Stimulated activated CD8-positive, alpha-beta memory T cell treated with anti-CD3 and anti-CD28 coated beads, Interleukin-7, amount 100 ng/mL, for 4 hours (primary cell): Measurements from ENCODE around the gene TMEM176B.

Experiments
- DNase-seq, 2 donors: peaks; one replicate each; pipeline ENCODE4 v3.0.0-alpha.2; 2020; ENCODE audit warnings: low read depth in 2 of 2

TMEM176B gene

DNA sequence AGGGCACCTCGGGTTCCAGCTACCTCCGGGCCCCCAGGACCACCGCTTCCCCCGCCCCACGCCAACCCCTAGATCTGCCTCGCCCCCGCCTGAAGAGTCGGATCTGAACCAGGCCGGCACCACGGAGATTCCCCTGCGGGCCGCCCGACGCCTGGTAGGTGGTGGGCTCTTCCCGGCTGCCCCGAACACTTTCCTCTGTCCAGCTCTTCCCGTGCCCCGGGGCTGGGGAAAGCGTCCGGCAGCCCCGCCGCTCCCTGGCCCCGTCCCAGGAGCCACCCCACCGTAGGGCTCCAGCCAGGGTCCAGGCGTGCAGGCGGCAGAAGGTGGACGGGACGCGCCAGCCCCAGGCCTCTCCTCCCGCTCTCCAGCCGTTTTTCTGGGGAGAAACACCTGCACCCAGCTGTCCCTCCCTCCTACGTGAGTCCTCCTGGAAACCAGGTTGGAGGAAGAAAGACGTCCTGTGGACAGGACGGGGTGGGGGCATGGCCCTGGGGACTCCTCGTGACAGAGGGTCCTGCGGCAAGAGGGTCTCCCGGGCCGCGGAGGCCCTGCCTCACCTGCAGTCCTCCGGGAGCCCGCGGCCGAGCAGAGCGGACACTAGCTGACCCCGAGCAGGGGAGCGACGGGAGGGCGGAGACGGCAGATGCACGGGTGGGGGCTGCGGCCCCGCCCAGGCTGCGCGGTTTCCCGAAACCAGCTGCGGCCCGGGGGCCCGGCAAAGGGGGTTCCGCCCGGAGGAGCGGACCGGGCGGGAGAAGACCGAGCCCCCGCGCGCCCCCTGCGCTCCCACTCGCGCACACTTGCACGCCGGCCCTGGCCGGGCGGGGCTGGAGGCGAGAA lies at the start of gene TMEM176B:
TSS of gene TMEM176B (minus strand) at position 624 of the 840 bp plus-strand sequence. CDS start 3,795 bp downstream, outside the sequence.
- DNase-seq: no peak

DNA sequence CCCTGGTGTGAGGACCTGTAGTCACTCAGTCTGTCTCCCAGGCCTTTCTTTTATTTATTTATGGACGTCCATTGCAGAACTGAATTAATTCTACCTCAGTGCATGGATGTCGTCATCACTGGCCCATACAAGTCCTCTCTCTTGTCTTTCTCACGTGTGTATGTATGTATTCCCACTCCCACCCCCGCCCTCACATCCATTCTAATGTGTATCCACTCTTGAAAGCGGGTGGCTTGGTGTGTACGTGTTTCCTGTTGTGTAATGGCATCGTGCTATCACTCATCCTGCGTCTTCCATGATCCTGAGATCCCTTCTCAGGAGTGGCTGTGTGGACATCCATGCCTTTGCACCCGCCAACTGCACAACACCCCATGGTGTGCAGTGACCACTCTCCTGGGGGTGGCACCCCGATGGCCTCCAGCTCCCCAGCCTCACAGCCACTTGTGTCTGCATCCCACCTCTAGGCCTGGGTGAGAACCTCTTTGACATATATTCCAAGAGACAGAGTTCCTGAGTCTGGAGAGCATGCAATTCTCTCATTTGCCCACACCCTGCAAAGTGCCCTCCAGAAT lies 49.1 kb upstream of the TMEM176B start:
- no peak for DNase-seq

DNA sequence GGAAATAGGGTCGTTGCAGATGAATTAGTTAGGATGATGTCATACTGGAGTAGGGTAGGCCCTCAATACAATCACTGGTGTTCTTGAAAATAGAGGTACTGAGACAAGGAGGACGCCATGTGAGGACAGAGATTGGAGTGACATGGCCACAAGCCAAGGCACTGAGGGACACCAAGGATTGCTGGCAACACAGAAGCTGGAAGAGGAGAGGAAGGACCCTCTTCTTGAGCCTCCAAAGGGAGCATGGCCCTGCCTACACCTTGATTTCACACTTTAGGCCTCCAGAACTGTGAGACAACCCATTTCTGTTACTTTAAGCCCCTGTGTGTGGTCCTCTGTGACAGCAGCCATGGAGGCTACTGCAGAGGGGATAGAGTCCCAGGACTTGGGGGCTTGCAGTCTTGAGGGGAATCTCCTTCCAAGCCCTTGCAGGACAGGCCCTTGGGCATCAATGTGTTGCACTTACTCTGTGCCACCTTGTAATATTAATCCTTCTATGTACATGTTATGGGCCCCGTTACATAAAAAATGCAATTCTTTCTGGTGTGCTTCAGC lies 48.5 kb upstream of the TMEM176B start:
- no peak for DNase-seq

DNA sequence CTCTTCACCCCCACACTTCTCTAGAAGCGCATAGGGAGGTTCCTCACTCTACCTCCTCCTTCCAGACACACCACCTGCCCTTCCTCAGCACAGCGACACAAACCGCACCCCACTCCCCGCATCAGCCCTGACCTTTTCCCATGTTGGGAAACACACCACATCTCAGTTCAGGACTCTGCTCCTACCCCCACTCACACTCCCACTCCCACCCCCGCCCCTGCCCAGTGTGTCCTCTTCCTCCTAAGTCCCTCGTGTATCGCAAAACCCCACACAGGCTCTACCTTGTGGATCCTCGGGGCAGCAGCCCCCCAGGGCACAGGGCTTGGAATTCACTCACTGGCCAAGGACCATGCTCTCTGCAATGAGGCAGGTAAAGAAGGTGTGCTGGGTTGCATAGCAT lies 47.9 kb upstream of the TMEM176B start:
- no peak for DNase-seq

DNA sequence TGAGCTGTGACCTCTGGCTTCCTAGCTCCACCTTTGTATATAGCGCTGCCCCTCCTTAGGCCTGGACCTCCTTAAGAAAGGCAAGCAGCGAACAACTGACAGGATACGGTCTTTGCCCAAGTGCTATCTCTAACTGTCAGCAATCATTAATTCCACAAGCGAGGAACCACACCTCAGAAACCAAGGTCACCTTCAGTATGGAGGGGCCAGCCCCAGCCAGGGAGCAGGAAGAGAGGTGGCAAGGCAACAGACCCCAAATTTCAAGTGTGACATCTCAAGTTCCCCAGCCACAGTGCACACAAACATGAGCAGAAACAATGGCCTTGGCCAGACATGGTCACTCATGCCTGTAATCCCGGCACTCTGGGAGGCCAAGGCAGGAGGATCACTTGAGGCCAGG lies 47.4 kb upstream of the TMEM176B start:
- DNase-seq: no peak

DNA sequence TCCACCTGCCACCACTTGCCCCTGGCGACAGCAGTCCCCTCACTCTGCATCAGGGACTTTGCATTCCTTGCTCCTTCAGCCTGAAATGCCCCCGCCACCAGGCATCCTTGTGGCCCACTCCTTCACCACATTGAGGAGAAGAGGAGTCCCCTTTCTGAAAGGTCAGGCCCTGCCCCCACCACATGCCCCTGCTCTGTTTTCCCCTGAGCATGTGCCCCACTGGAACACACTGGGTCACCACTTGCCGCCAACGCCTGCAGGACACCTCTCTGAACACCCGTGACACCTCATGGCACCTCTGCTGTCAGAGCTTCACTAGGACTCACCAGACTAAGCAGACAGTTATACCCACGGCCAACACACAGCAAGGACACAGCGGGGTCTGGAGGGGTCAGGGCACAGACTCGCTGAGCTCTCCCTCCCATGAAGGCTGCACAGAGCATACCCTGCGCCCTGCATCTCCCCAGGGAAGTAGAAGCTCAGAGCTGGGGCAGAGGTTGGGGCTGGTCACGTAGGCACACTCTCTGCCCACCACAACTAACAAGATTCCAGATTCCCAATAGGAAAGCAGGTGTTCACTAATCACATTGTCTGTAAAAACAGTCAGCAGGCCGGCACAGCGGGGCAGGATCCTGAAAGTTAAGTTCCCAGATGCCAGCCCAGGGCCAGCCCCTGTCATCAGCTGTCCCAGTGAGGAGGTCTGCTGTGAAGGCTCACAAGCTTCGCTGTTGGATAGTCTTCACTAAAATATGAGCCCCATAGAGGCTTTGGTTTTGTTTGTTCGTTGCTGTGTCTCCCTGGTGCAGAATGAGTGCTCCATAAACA lies 46.3 kb upstream of the TMEM176B start:
- no peak for DNase-seq

DNA sequence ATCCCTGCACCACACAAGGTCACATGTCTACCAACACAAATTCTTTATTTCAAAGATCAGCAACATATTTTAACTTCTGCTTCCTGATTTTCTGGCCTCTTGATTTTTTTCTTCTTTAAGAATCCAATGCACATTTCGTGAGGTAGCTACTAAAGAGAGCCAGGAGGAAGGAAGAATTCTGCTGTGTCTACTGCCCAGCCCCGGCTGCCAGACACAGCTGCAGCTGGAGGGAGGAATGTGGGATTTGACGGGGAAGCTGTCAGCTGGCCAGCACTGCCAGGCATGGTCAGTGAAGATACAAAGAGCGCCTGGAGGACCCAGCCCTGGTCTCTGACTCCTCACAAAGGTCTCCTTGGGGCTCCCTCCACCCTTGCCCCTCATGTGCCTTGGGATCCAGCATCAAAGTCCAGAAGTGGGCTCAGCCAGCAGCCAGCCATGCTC lies 45.3 kb upstream of the TMEM176B start:
- DNase-seq: no peak

DNA sequence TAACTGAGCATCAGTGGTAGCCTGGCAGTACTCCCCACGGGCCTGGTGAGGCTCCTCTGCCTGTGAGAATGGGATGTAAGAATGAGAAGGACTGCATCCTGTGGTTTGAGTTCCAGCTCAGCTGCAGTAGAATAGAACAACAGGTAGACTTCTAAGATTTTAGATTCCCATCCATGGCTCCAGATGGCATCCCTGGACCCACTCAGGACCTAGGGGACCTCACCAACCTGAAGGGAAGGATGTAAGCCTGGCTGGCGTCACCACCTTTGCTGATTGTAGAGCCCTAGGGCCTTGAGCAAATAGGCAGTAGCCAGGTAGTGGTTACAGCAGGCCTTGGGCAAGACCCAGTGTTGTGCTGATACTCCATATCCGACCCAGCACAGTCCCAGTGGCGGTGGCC lies 42.6 kb upstream of the TMEM176B start:
- no peak for DNase-seq

DNA sequence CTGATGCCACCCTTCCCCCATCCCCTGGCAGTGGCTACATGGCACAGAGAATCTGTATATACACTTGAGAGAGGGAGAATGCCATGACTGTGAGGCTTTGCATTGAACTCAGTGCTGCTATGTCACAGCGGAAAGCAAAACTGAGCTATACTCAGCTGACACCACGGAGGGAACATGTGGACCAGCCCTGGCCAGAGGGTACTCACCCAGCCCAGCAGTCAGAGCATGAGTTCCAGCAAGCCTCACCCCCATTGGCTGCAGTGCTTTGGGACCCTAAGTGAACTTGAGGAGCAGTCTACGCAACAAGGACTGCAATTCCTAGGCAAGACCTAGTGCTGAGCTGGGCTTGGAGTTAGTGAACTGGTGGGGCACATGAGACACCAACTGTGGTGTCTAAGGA lies 41.9 kb upstream of the TMEM176B start:
- DNase-seq: no peak

DNA sequence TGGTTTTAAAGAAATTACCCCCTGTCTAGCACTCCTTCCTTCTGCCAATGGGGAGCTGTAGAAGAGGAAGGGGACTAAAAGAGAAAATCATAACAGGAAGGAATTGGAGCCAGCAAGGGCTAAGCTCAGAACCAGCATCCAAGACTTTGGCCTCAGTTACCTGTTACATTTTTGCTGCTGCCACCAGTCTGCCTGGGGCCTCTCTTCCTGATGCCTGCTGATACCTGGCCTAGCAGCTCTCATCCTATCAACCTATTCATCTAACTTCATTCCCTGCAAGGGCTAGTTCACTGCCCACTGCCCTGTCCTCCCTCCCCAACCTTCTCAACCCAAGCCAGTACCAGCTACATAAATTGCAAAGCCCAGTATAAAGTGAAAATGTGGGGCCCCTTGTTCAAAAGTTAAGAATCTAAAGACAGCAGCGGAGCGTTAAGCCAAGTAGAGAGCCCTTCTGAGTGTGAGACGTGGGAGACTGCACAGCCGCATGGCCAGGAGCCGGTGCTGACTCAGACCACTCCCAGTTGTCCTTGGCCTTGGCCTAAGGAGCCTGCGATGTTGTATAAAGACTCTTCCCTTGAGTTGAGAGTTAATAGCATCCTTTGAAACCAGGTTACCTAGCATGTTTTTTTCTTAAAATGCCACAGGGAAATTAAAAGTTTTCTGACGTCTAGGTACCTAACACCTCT lies 38.9 kb upstream of the TMEM176B start:
- DNase-seq: no peak

DNA sequence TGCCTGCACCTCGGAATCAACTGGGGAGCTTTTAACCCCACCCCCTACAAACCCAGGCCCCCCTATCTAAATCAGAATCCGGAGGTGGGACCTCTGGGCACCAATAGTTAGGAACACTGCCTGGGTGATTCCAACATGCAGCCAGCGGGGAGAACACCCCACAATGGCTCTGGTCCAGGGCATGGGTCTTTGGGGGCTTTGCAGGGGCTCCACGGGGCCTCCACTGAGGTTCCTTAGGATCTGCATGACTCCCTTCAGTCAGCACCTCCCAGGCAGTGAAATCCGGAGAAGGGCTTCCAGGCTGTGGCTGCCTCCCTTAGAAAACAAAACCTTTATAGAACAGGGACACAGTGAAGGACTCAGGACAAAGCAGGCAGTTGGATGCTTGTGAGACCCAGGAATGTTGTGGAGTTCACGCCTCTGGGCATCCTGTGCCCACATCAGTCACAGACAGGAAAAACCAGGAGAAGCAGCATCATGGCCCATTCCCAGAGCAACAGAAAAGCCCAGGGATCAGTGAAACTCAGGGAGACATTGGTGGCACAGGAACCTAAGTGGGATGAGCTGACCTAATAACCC lies 35.6 kb upstream of the TMEM176B start:
- DNase-seq: no peak

DNA sequence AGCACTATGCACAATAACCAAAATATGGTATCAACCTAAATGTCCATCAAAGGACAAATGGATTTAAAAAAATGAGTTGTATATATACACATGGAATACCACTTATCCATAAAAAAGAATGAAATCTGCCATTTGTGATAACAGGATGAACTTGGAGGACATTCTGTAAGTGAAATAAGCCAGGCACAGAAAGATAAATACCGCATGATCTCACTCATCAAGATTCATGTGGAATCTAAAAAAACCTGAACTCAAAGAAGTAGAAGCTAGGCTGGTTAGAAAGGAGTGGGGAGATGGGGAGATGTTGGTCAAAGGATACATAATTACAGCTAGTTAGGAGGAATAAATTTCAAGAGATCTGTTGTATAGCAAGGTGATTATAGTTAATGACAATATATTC lies 34.9 kb upstream of the TMEM176B start:
- no peak for DNase-seq

DNA sequence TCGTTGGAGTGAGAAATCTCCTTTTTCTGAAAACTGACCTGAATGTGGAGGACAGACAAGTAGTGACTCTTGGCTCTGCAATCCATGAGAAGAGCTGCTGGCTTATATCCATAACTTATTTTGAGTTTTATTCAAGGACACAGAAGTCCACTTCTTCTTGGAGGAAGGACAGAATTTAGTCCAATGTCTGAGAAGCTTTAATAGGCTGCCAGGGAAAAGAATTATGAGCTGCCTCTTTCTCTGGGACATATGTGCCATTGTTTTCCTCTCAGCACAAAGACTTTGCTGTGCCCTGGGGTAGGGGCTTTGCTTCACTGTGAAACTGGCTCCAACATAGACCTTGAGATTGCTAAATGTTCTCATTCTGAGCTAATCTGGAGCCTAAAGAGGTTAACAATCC lies 31.7 kb upstream of the TMEM176B start:
- DNase-seq: no peak

DNA sequence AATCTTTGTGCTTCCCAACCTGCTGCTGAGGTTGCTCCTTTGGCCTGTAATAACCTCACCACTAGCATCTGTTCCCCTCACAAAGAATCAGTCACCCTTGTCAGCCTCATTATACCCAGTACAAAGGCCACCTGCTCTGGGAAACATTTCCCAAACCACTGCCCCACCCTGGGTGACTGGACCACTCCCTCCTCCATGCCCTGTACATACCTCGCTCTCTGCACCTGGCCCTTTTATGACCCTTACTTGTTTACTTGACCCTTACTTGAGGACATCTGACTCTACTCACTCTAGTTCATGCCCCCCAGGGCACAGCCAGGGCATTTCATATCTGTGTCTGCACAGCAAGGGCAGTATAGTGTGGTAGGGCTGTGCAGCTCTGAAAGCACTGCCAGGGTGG lies 30.8 kb upstream of the TMEM176B start:
- no peak for DNase-seq

DNA sequence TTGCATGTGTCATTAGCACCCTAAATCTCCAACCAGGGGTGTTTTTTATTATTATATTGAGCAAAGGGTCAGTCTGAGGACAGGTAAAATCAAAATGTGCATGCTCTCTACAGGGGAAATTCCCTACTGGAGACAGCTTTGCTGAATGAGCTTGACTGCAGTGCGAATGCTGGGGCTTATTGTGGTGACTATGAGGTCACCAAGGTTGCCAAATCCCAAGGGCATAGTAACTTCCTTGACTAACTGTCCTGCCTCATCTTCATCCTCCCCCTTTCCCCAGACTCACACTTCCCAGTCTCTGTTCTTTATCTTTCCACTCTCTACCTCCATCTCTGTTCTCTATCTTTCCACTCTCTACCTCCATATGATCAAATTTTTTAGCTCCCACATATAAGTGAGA lies 29.3 kb upstream of the TMEM176B start:
- DNase-seq: no peak

DNA sequence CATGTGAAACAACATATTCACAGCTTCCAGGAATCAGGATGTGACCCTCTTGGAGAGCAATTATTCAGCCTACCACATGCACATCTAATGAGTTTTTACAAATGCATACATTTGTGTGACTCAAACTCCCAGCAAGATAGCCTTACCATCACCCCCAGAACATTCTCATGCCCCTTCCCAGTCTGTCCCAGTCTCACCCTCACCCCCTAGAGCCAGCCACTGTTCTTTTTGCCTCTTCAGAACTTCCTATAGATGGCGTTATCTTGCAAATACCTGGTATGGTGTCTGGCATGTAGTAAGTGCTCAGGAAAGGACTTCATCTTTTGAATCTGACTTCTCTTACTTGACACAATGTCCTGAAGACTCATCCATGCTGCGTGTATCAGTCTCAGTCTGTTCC lies 28.2 kb upstream of the TMEM176B start:
- no peak for DNase-seq

DNA sequence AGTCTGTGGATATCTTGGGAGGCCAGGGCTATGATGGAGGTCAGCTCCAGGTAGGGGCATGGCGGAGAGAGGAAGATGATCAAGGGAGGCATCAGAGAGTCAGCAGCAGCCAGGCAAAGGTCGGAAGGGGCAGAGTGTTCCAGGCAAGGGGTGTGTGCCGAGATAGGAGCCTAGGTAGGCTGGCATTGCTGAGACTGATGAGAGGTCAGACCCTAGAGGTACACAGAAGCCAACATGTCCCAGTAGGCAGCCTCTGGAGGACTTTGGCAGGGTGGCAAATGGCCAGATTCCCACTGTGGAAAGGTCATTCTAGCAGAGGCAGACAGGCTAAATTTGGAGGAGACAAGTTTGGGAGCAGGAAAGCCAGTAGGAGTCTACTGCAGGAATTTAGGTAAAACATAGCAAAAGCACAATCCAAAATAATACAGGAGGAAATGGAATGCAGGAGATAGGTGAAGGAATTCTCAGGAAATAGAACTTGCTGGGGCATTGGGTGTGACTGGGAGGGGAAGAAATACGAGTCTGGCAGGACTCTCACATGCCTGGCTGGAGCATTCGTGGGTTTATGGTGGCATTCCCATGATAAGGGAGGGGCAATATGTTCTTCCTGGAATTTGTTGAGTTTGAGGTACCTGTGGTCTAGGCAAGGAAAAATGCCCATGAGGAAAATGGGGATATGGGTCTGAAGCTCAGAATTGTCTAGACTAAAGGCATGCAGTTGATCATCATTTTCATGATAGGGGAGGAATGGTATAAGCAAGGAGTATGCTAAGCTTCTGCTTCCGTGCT lies 26.1 kb upstream of the TMEM176B start:
- no peak for DNase-seq

DNA sequence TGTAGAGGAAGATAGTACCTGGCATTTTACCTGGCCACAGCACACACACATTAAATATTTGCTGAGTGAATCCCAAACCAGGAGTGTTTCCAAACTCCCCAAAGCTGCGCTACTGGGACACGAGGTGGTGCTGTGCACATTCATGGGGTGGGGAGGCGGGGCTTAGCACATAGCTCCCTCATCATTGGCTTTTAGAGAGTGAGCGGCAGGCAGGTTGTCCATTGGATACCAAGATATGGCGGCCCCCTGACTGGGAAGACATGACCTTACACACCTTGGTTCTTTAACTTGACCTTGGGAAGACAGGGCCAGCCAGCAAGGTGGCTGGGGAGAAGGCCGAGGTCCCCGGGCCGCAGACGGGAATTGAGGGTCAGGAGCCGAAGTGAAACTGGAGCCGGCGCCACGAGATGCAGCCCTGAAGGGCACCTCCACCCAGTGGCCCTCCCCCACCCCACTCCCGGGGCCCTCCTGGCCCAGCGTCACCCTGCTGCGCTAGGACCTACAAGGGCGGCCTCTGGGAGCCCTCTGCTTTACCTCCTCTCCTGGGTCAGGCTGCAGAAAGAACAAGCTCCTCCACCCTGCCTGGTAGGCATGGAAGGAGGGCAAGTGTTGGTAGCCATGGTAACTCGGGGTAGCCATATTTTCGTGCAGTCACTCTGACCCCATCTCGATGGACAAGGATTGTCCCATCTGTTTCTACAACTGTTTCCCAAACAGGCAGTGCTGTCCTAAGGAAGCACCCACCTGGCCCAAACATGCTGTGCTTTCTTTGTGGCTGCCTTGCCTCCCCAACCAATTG lies 24.4 kb upstream of the TMEM176B start:
- DNase-seq: no peak

DNA sequence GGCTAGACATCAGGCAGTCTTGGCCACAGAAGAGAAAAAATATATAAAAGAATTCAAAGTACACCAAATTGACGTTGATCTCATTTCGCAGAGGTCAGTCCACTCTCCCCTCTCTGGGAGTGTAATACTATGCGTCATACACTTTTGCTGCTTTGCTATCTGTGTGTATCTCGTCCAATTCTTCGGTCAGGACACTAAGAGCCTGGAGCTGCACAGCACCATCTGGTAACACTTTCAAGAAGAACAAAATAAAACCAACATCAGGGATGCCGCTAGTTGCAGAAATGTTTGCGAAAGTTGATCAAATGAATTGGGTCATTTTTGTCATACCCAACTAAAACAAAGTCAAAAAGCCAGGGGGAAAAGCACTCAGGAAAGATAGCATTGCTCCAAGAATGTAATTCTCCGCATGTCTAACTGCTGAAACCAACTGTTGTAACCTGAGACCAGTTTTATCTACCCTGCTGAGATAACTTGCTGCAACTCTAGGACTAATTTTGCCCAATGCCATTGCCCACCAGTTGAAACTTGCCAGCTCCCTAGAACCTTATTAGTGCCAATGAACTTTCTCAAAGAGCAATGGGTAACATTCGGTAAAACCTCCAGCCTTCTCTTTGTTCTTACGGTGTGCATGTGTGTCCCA lies 23.4 kb upstream of the TMEM176B start:
- no peak for DNase-seq
